ENCODE data around the gene INPP1. TPM values are rescaled to one million over a fixed set of nuclear protein-coding genes. Genes with fewer than 3 reads are reported as not detected.
"Not testable (repeated sequence)": the region's sequence is repeated elsewhere in the genome, so short reads cannot be mapped to it uniquely, and the experiment has no call there.

INPP1 gene
- total RNA-seq, 1 experiment from 2014 or later: 4.0 TPM

- Histone ChIP-seq H3K4me3 (ENCODE audit: low read length) (no peak overlapping the region), H4K20me1 (ENCODE audit: low read length) (no peaks in the 10 kb centered on the region), H3K9me2 (replicated peaks; ENCODE audit: low read length) (no peaks in the 10 kb centered on the region), H3F3A (ENCODE audit: low read length, unreplicated experiment) (no peaks in the 10 kb centered on the region), H3K36me3 (ENCODE audit: low read depth, low read length) (no peaks in the 10 kb centered on the region), H3K4me1 (ENCODE audit: insufficient read depth, low read length) (no peaks in the 10 kb centered on the region), H2AFZ (ENCODE audit: low read length) (no peak overlapping the region), H3K4me2 (ENCODE audit: low read length) (no peak overlapping the region), H3K9ac (ENCODE audit: low read length) (no peak overlapping the region), H3K27me3 (ENCODE audit: low read length) (no peaks in the 10 kb centered on the region), H3K9me3 (ENCODE audit: low read length) (no peaks in the 10 kb centered on the region), H3K27ac (ENCODE audit: low read length) (no peak overlapping the region), H3K79me2 (ENCODE audit: low read length) (no peaks in the 10 kb centered on the region)
- no peak for DNase-seq
- ATAC-seq: no peak
- ChIA-PET POLR2A (ENCODE audit: unreplicated experiment) (no interaction called here), CTCF (no interaction called here)
- TF ChIP-seq EZH2phosphoT487 (IDR thresholded peaks at IDR 0.05; ENCODE audit: borderline replicate concordance, low read length): no peak
- no peak for TF ChIP-seq CTCF (conservative IDR thresholded peaks at IDR 0.05; ENCODE audit: low read depth, low read length)
- TF ChIP-seq EZH2 (IDR thresholded peaks at IDR 0.05; ENCODE audit: low read length, unreplicated experiment): no peak
- no TSS peak for BruUV-seq (replicated peaks)
- intact Hi-C loops (cut with micrococcal nuclease): no loop called here
Observed at GRCh38 chr2:190355968-190356644, 12.7 kb downstream of the INPP1 start.

GRCh38 chr2:190357600-190357999 lies 14.2 kb downstream of the INPP1 start:
- H3K4me1 ChIP-seq (ENCODE audit: insufficient read depth, low read length): no peaks in the 10 kb centered on the region
- H3K27me3 ChIP-seq (ENCODE audit: low read length): no peaks in the 10 kb centered on the region
- H3K9me3 ChIP-seq (ENCODE audit: low read length): no peaks in the 10 kb centered on the region
- no peaks in the 10 kb centered on the region for H4K20me1 ChIP-seq (ENCODE audit: low read length)
- TF ChIP-seq EZH2 (IDR thresholded peaks at IDR 0.05; ENCODE audit: low read length, unreplicated experiment): no peak
- TF ChIP-seq EZH2phosphoT487 (IDR thresholded peaks at IDR 0.05; ENCODE audit: borderline replicate concordance, low read length): no peak
- TF ChIP-seq CTCF (conservative IDR thresholded peaks at IDR 0.05; ENCODE audit: low read depth, low read length): no peak
- no peaks in the 10 kb centered on the region for H3K9me2 ChIP-seq (replicated peaks; ENCODE audit: low read length)
- H3K27ac ChIP-seq (ENCODE audit: low read length): no peak overlapping the region
- no peak overlapping the region for H3K4me2 ChIP-seq (ENCODE audit: low read length)
- no peak overlapping the region for H2AFZ ChIP-seq (ENCODE audit: low read length)
- no peak for ATAC-seq
- H3K9ac ChIP-seq (ENCODE audit: low read length): no peak overlapping the region
- H3F3A ChIP-seq (ENCODE audit: low read length, unreplicated experiment): no peaks in the 10 kb centered on the region
- no peaks in the 10 kb centered on the region for H3K79me2 ChIP-seq (ENCODE audit: low read length)
- CTCF ChIA-PET: no interaction called here
- no TSS peak for BruUV-seq (replicated peaks)
- H3K36me3 ChIP-seq (ENCODE audit: low read depth, low read length): no peaks in the 10 kb centered on the region
- POLR2A ChIA-PET (ENCODE audit: unreplicated experiment): no interaction called here
- H3K4me3 ChIP-seq (ENCODE audit: low read length): no peak overlapping the region
- no peak for DNase-seq
- intact Hi-C loops (cut with micrococcal nuclease): no loop called here

- H3K27ac ChIP-seq (ENCODE audit: low read length): not testable (repeated sequence)
Observed at GRCh38 chr2:190358655-190359448, 15.5 kb downstream of the INPP1 start.

More at GRCh38 chr2:190358655-190359448, 15.5 kb downstream of the INPP1 start:
- BruUV-seq (replicated peaks); H3K4me3 ChIP-seq (ENCODE audit: low read length); H3K9me3 ChIP-seq (ENCODE audit: low read length); H4K20me1 ChIP-seq (ENCODE audit: low read length); H3K4me2 ChIP-seq (ENCODE audit: low read length); POLR2A ChIA-PET (ENCODE audit: unreplicated experiment); ATAC-seq; H3K79me2 ChIP-seq (ENCODE audit: low read length); H3K9me2 ChIP-seq (replicated peaks; ENCODE audit: low read length); H2AFZ ChIP-seq (ENCODE audit: low read length); intact Hi-C loops (cut with micrococcal nuclease); H3K36me3 ChIP-seq (ENCODE audit: low read depth, low read length); H3K4me1 ChIP-seq (ENCODE audit: insufficient read depth, low read length); CTCF ChIA-PET; H3K9ac ChIP-seq (ENCODE audit: low read length); H3K27me3 ChIP-seq (ENCODE audit: low read length); DNase-seq; H3F3A ChIP-seq (ENCODE audit: low read length, unreplicated experiment): not testable (repeated sequence)

All from PC-3 (cell line).